GM19239 (cell line): ENCODE data around the gene DEPDC4.
"Not testable (repeated sequence)": the region's sequence is repeated elsewhere in the genome, so short reads cannot be mapped to it uniquely, and the experiment has no call there.

Experiments used
- DNase-seq: peaks from one replicate; pipeline ENCODE4 v3.0.0; 2011; ENCODE audit warnings: low spot score; ENCODE audit not compliant: insufficient read length
- FAIRE-seq: peaks from 2 replicates; lab custom pipeline; 2011; peaks lifted over from hg19 to GRCh38; lab: Jason Lieb, UNC

DEPDC4 gene

GRCh38 chr12:100266835-100267602 lies at the start of gene DEPDC4, which contains the start of gene SCYL2:
DEPDC4 (minus strand) TSS chr12:100267079; CDS start chr12:100267076, 3 bp downstream.
SCYL2 (plus strand) TSS chr12:100267177; CDS start chr12:100282971, 15,794 bp downstream.
- peak; percentile 97 for FAIRE-seq

GRCh38 chr12:100311317-100311716 lies 44.4 kb upstream of the DEPDC4 start:
- no peak for FAIRE-seq
- no peak for DNase-seq

More at GRCh38 chr12:100266835-100267602, at the start of gene DEPDC4, which contains the start of gene SCYL2:
- DNase-seq: peak; percentile 73

GRCh38 chr12:100308138-100308537 lies 41.3 kb upstream of the DEPDC4 start:
- DNase-seq, FAIRE-seq: not testable (repeated sequence)

- FAIRE-seq, DNase-seq: not testable (repeated sequence)
Observed at GRCh38 chr12:100304334-100304733, 37.5 kb upstream of the DEPDC4 start.

GRCh38 chr12:100303831-100304230 lies 37.0 kb upstream of the DEPDC4 start:
- no peak for FAIRE-seq

GRCh38 chr12:100302081-100302480 lies 35.2 kb upstream of the DEPDC4 start:
- FAIRE-seq (no peak), DNase-seq (no peak)

More at GRCh38 chr12:100303831-100304230, 37.0 kb upstream of the DEPDC4 start:
- DNase-seq: no peak

- DNase-seq (no peak), FAIRE-seq (no peak)
Observed at GRCh38 chr12:100295764-100296555, 29.1 kb upstream of the DEPDC4 start.

GRCh38 chr12:100294366-100294765 lies 27.5 kb upstream of the DEPDC4 start:
- FAIRE-seq, DNase-seq: not testable (repeated sequence)

- FAIRE-seq: no peak
- no peak for DNase-seq
Observed at GRCh38 chr12:100293017-100293416, 26.1 kb upstream of the DEPDC4 start.

GRCh38 chr12:100290016-100290415 lies 23.1 kb upstream of the DEPDC4 start:
- no peak for FAIRE-seq

GRCh38 chr12:100289038-100289437 lies 22.2 kb upstream of the DEPDC4 start:
- FAIRE-seq (no peak), DNase-seq (no peak)

More at GRCh38 chr12:100290016-100290415, 23.1 kb upstream of the DEPDC4 start:
- no peak for DNase-seq

- FAIRE-seq, DNase-seq: not testable (repeated sequence)
Observed at GRCh38 chr12:100284556-100284955, 17.7 kb upstream of the DEPDC4 start.

GRCh38 chr12:100279607-100280244 lies 12.8 kb upstream of the DEPDC4 start:
- FAIRE-seq: no peak
- no peak for DNase-seq

- no peak for FAIRE-seq
- DNase-seq: no peak
Observed at GRCh38 chr12:100279159-100279558, 12.3 kb upstream of the DEPDC4 start.

- FAIRE-seq: no peak
- DNase-seq: no peak
Observed at GRCh38 chr12:100274291-100274690, 7.4 kb upstream of the DEPDC4 start.

- DNase-seq (no peak), FAIRE-seq (no peak)
Observed at GRCh38 chr12:100273782-100274181, 6.9 kb upstream of the DEPDC4 start.

GRCh38 chr12:100268835-100269564 lies 2.1 kb upstream of the DEPDC4 start:
- FAIRE-seq (no peak), DNase-seq (no peak)

- DNase-seq (no peak), FAIRE-seq (peak; percentile 55)
Observed at GRCh38 chr12:100267603-100268281, 863 bp upstream of the DEPDC4 start.

- FAIRE-seq: no peak
- no peak for DNase-seq
Observed at GRCh38 chr12:100266585-100266834, 369 bp downstream of the DEPDC4 start.
